SU-DHL-6 (cell line): ENCODE measurements around the gene RPP14.

ENCODE experiments used
- H2AFZ ChIP-seq: fragments of 200-600 bp; sonication (generic); 2 replicates; pipeline ENCODE4 v1.6.1; 2014; ENCODE audit warnings: low read depth, mild to moderate bottlenecking, moderate library complexity, mixed read lengths, antibody characterized with exemption, low read length; ENCODE audit not compliant: severe bottlenecking
- H3F3A ChIP-seq: fragments of 200-600 bp; shearing (Covaris generic); 2 replicates; pipeline ENCODE4 v1.6.0; 2016; ENCODE audit warnings: antibody characterized with exemption, mild to moderate bottlenecking; ENCODE audit not compliant: insufficient read depth
- H3K27ac ChIP-seq: fragments of 200-600 bp; sonication (generic); 2 replicates; pipeline ENCODE4 v1.5.1; 2016; ENCODE audit warnings: low read depth, mild to moderate bottlenecking, low read length, moderate library complexity, mixed read lengths
- H3K27me3 ChIP-seq: fragments of 200-600 bp; sonication (generic), shearing (Covaris generic); 2 replicates; pipeline ENCODE4 v1.6.0; 2014; ENCODE audit warnings: mild to moderate bottlenecking, low read length
- H3K36me3 ChIP-seq: fragments of 200-600 bp; sonication (generic); 2 replicates; pipeline ENCODE4 v1.6.1; 2014; ENCODE audit warnings: mild to moderate bottlenecking, low read length, mixed read lengths
- H3K4me2 ChIP-seq: fragments of 300-600, 200-600 bp; shearing (Covaris generic), sonication (generic); 2 replicates; pipeline ENCODE4 v1.6.0; 2014; ENCODE audit warnings: low read length, low read depth, mild to moderate bottlenecking; ENCODE audit not compliant: poor library complexity, severe bottlenecking
- H3K4me3 ChIP-seq: fragments of 200-600 bp; sonication (generic); 2 replicates; pipeline ENCODE4 v1.5.1; 2014; ENCODE audit warnings: antibody characterized with exemption, low read length, mild to moderate bottlenecking, mixed read lengths; ENCODE audit not compliant: insufficient read depth, poor library complexity, severe bottlenecking
- H3K79me2 ChIP-seq: fragments of 200-600 bp; sonication (generic); 2 replicates; pipeline ENCODE4 v1.6.1; 2014; ENCODE audit warnings: mild to moderate bottlenecking, low read length, moderate library complexity; ENCODE audit not compliant: insufficient read depth
- H3K9ac ChIP-seq: fragments of 200-600 bp; sonication (generic); 2 replicates; pipeline ENCODE4 v1.7.0; 2014; ENCODE audit warnings: mild to moderate bottlenecking, low read length
- H3K9me2 ChIP-seq: fragments of 200-600 bp; sonication (generic); replicated peaks from 2 replicates; pipeline ENCODE4 v1.6.1; 2014; ENCODE audit warnings: low read length; ENCODE audit not compliant: insufficient read depth
- H3K9me3 ChIP-seq: fragments of 200-600 bp; sonication (generic); 2 replicates; pipeline ENCODE4 v1.6.1; 2014; ENCODE audit warnings: low read length, mixed read lengths; ENCODE audit not compliant: insufficient read depth
- H4K20me1 ChIP-seq: fragments of 200-600 bp; sonication (generic); 2 replicates; pipeline ENCODE4 v1.6.1; 2014; ENCODE audit warnings: low read depth, mild to moderate bottlenecking, antibody characterized with exemption, low read length, moderate library complexity, mixed read lengths
- CTCF ChIP-seq: fragments of 200-600 bp; sonication (generic); IDR thresholded peaks from one replicate; pipeline ENCODE4 v1.5.1; 2017; ENCODE audit warnings: antibody characterized with exemption, mild to moderate bottlenecking, low read length, moderate library complexity; ENCODE audit not compliant: insufficient read depth, poor library complexity, severe bottlenecking
- EZH2phosphoT487 ChIP-seq: fragments of 200-600 bp; sonication (generic), shearing (Covaris generic); conservative IDR thresholded peaks from 2 replicates; pipeline ENCODE4 v1.6.1; 2018; ENCODE audit warnings: mild to moderate bottlenecking, antibody characterized with exemption, low read length, moderate library complexity, mixed read lengths

The RPP14 gene

GRCh38 chr3:58366699-58367098 lies 60.7 kb downstream of the RPP14 start:
- Histone ChIP-seq H3K27me3 (no peaks in the 10 kb centered on the region), H3K4me3 (no peak overlapping the region), H3K9me2 (no peaks in the 10 kb centered on the region), H3K27ac (no peak overlapping the region), H3K9ac (no peak overlapping the region), H3F3A (peaks cover 5% of the 10 kb centered on the region; the same call in 1 of the 2 replicates), H3K79me2 (peaks cover 90% of the 10 kb centered on the region), H2AFZ (no peak overlapping the region), H3K36me3 (peaks cover 5% of the 10 kb centered on the region; the same call in 1 of the 2 replicates), H3K4me2 (no peak overlapping the region), H4K20me1 (peaks cover 12% of the 10 kb centered on the region; the same call in 1 of the 2 replicates), H3K9me3 (no peaks in the 10 kb centered on the region)
- no peak for TF ChIP-seq EZH2phosphoT487
- TF ChIP-seq CTCF, result no peak

- Histone ChIP-seq H3K9me2 (no peaks in the 10 kb centered on the region), H2AFZ (no peak overlapping the region), H3K27me3 (no peaks in the 10 kb centered on the region), H3K27ac (no peak overlapping the region), H3K9ac (no peak overlapping the region), H3F3A (no peaks in the 10 kb centered on the region), H3K79me2 (peaks cover 69% of the 10 kb centered on the region), H3K4me3 (no peak overlapping the region), H4K20me1 (peaks cover 12% of the 10 kb centered on the region; the same call in 1 of the 2 replicates), H3K36me3 (peaks cover 5% of the 10 kb centered on the region; the same call in 1 of the 2 replicates), H3K4me2 (no peak overlapping the region), H3K9me3 (no peaks in the 10 kb centered on the region)
- TF ChIP-seq CTCF, result no peak
- no peak for TF ChIP-seq EZH2phosphoT487
These were observed 63.0 kb downstream of the RPP14 start for GRCh38 chr3:58369038-58369437.
